Lower lobe of right lung (tissue), 2 donors: Measurements from ENCODE around the gene P2RX2. TPM values are rescaled to one million over a fixed set of nuclear protein-coding genes. Genes with fewer than 3 reads are reported as not detected.

ENCODE experiments used
- ATAC-seq, 2 donors: fragments of 200-7000 bp; cut with Tn5 transposase; one replicate each; pipeline ENCODE4 v1.9.1; 2020 to 2022; ENCODE audit warnings: mild to moderate bottlenecking in 2 of 2, moderate library complexity in 2 of 2
- DNase-seq: peaks from one replicate; pipeline ENCODE4 v3.0.0-alpha.2; 2020
- H3K27ac ChIP-seq: fragments of 200-600 bp; one replicate; pipeline ENCODE4 v1.8.0; 2022
- H3K27me3 ChIP-seq: fragments of 200-600 bp; one replicate; pipeline ENCODE4 v1.8.0; 2022; ENCODE audit warnings: low read depth
- H3K36me3 ChIP-seq: fragments of 200-600 bp; one replicate; pipeline ENCODE4 v1.8.0; 2022; ENCODE audit warnings: mild to moderate bottlenecking
- H3K4me1 ChIP-seq: fragments of 200-600 bp; one replicate; pipeline ENCODE4 v1.8.0; 2022
- H3K4me3 ChIP-seq: fragments of 200-600 bp; one replicate; pipeline ENCODE4 v1.8.0; 2022; ENCODE audit warnings: mild to moderate bottlenecking
- H3K9me3 ChIP-seq: fragments of 200-600 bp; one replicate; pipeline ENCODE4 v1.8.0; 2022
- CTCF ChIP-seq: fragments of 200-600 bp; IDR thresholded peaks from one replicate; pipeline ENCODE4 v1.8.0; 2022; ENCODE audit warnings: antibody characterized with exemption, mild to moderate bottlenecking
- intact Hi-C: fragments of 100-400 bp; cut with DNase I; formaldehyde crosslinking; loops from one replicate; pipeline ENCODE4 v1.11.0; 2022
- total RNA-seq: library from RNA; stranded (reverse); fragmentation: NEBNext Ultra II Directional; extraction: Animal tissue kit (Norgen Biotek cat#: 25700); gene quantifications from one replicate; pipeline ENCODE4 v1.2.1, GENCODE V29; 2021
- donor health status: DM: no; HTN: yes; CAD: no; lungs with severe emphysema.

The P2RX2 gene
- total RNA-seq, 1 donor from 2014 or later, result 0.56 TPM

GRCh38 chr12:132629330-132629729 lies 10.8 kb downstream of the P2RX2 start:
- DNase-seq, result no peak

GRCh38 chr12:132630672-132631071 lies 12.1 kb downstream of the P2RX2 start:
- intact Hi-C loops, result no loop called here

More at GRCh38 chr12:132629330-132629729, 10.8 kb downstream of the P2RX2 start:
- H3K27me3 ChIP-seq, result no peaks in the 10 kb centered on the region
- no peaks in the 10 kb centered on the region for H3K9me3 ChIP-seq
- no peak for TF ChIP-seq CTCF
- H3K4me3 ChIP-seq, result no peak overlapping the region
- ATAC-seq, result no peak
- no peak overlapping the region for H3K27ac ChIP-seq
- peaks cover 63% of the 10 kb centered on the region for H3K36me3 ChIP-seq
- H3K4me1 ChIP-seq, result no peaks in the 10 kb centered on the region
- intact Hi-C loops, result no loop called here

DNA sequence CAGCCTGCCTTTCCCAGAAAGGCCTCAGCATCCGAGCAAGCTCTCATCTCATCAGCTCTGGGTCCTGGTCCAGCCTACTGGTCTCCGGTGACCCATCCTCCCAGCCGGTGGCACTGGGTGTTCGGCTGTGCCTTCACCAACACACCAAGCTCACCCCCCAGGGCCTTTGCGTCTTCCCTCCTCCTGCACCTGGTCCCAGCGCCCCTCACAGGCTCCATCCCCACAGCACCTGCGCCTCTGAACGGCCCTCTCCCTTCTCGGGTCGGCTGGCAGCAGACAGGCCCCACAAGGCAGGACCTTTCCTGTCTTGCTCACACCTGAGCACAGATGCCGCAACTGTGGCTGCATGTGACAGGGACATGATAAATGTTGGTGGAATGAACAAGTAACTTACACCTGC lies 13.1 kb downstream of the P2RX2 start:
- Histone ChIP-seq H3K9me3 (no peaks in the 10 kb centered on the region), H3K4me3 (no peak overlapping the region), H3K36me3 (peaks cover 67% of the 10 kb centered on the region), H3K4me1 (no peaks in the 10 kb centered on the region), H3K27ac (no peak overlapping the region), H3K27me3 (no peaks in the 10 kb centered on the region)
- DNase-seq (no peak), ATAC-seq (no peak)
- intact Hi-C loops, result no loop called here
- no peak for TF ChIP-seq CTCF

More at GRCh38 chr12:132630672-132631071, 12.1 kb downstream of the P2RX2 start:
- Histone ChIP-seq H3K4me1 (no peaks in the 10 kb centered on the region), H3K4me3 (no peak overlapping the region), H3K36me3 (peaks cover 63% of the 10 kb centered on the region), H3K27me3 (no peaks in the 10 kb centered on the region), H3K9me3 (no peaks in the 10 kb centered on the region), H3K27ac (no peak overlapping the region)
- DNase-seq (no peak), ATAC-seq (peak in 1 of 2 donors; percentile 36)
- TF ChIP-seq CTCF, result no peak

- Histone ChIP-seq H3K4me3 (no peak overlapping the region), H3K27ac (no peak overlapping the region), H3K27me3 (no peaks in the 10 kb centered on the region), H3K4me1 (no peaks in the 10 kb centered on the region), H3K9me3 (no peaks in the 10 kb centered on the region), H3K36me3 (peaks cover 77% of the 10 kb centered on the region)
- intact Hi-C loops, result no loop called here
- no peak for ATAC-seq
- TF ChIP-seq CTCF, result no peak
- DNase-seq, result no peak
These were observed 14.1 kb downstream of the P2RX2 start for GRCh38 chr12:132632521-132633228.

- ATAC-seq (no peak), DNase-seq (no peak)
- TF ChIP-seq CTCF, result no peak
- Histone ChIP-seq H3K27me3 (no peaks in the 10 kb centered on the region), H3K9me3 (no peaks in the 10 kb centered on the region), H3K4me3 (no peak overlapping the region), H3K36me3 (peaks cover 84% of the 10 kb centered on the region), H3K4me1 (no peaks in the 10 kb centered on the region), H3K27ac (no peak overlapping the region)
- intact Hi-C loops, result no loop called here
These were observed 14.8 kb downstream of the P2RX2 start for GRCh38 chr12:132633398-132633797.
